T47D (cell line): ENCODE data around the gene KRT86.
"Not testable (repeated sequence)": the region's sequence is repeated elsewhere in the genome, so short reads cannot be mapped to it uniquely, and the experiment has no call there.

Experiments used
- DNase-seq, 2 experiments: peaks; one replicate each; pipeline versions ENCODE4 v3.0.0 to v3.0.0-alpha.2; 2011 to 2012; ENCODE audit warnings: low read depth in 1 of 2, low spot score in 1 of 2
- JUND ChIP-seq: IDR thresholded peaks from 2 replicates; pipeline ENCODE4 v1.6.1; 2012; ENCODE audit warnings: low read depth
- in situ Hi-C: cut with HindIII; loops from 2 replicates; pipeline ENCODE4 v1.10.0; 2016; ENCODE audit warnings: low sequenced_read_pairs, low pct_unique_long_range_greater_than_20kb

Gene KRT86

GRCh38 chr12:52331833-52332232 is 57.4 kb downstream of the KRT86 start:
- no peak for TF ChIP-seq JUND
- no peak for DNase-seq
- in situ Hi-C loops, result no loop called here

DNA sequence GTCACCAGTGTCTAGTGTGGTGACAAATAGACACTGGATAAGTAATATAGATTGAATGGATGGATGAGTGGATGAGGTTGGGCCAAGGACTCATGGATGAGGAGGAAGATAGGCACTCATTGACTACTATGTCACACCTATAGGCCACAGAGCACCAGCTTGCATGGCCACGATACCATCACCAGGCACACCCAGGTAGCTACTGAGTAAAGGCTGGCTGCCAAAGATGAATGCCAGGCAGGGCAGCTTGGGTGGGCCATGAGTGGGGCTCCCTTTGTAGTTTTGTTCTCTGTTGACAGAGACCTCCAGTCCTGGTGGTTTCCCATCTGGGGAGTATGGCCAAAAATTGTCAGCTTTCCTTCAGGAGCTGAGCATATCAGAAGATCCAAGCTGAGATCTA is 57.9 kb downstream of the KRT86 start:
- in situ Hi-C loops, result no loop called here
- no peak for DNase-seq
- no peak for TF ChIP-seq JUND

GRCh38 chr12:52333321-52333720 is 58.9 kb downstream of the KRT86 start:
- in situ Hi-C loops, result no loop called here
- no peak for TF ChIP-seq JUND
- no peak for DNase-seq

GRCh38 chr12:52334185-52334584 is 59.7 kb downstream of the KRT86 start:
- no peak for DNase-seq
- no peak for TF ChIP-seq JUND
- in situ Hi-C loops, result no loop called here

- in situ Hi-C loops, result no loop called here
- no peak for TF ChIP-seq JUND
- no peak for DNase-seq
Observed at GRCh38 chr12:52335598-52336262, 61.3 kb downstream of the KRT86 start.

GRCh38 chr12:52336641-52337040 is 62.2 kb downstream of the KRT86 start:
- in situ Hi-C loops, result no loop called here
- no peak for TF ChIP-seq JUND
- no peak for DNase-seq

DNA sequence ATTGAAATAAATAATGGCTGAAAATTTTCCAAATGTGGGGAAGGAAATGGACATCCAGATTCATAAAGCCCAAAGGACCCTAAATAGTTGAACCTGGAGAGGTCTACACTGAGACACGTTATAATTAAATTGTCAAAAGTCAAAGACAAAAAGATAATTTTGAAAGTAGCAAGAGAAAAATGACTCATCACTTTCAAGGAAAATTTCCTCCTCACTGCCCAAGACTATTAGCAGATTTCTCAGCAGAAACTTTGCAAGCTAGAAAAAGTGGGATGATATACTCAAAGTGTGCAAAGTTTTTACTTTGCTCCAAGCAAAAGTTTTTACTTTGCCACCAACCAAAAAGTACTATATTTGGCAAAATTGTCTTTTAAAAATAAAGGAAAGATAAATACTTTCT is 62.6 kb downstream of the KRT86 start:
- DNase-seq, result no peak
- in situ Hi-C loops, result no loop called here
- TF ChIP-seq JUND, result no peak

DNA sequence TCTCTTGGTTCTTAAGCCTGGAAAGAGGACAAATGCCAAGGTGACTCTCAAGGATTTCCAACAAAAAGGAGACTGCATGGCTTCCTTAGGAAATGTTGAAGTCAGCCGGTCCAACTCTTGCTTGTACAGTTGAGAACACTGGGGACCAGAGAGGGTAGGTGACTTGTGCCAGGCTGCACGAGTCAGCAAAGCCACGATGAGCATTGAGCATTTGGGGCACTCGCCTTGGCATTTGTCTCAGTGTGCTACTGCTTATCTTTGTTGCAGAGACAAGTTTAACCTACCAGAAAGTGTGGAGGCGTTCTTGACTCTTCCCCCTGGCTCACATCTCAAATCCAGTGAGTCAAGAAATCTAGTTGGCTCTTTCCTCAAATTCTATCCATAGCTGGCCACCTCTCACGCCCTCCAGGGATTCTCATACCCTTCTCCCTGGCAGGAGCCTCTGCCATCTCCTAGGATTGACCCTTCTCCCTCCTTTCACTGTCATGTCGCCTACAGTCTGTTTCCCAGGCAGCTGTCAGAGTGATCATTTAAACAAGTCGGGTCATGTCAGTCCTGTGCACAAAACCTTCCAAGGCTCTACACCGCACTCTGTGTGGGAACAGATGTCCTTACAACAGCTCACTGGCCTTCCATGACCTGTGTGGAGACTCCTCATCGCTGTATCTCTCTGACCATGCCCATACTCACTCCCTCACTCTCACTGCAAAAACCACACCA is 64.0 kb downstream of the KRT86 start:
- DNase-seq, result no peak
- in situ Hi-C loops, result no loop called here
- TF ChIP-seq JUND, result no peak

GRCh38 chr12:52341066-52341580 is 66.7 kb downstream of the KRT86 start:
- DNase-seq, result no peak
- in situ Hi-C loops, result no loop called here
- no peak for TF ChIP-seq JUND

DNA sequence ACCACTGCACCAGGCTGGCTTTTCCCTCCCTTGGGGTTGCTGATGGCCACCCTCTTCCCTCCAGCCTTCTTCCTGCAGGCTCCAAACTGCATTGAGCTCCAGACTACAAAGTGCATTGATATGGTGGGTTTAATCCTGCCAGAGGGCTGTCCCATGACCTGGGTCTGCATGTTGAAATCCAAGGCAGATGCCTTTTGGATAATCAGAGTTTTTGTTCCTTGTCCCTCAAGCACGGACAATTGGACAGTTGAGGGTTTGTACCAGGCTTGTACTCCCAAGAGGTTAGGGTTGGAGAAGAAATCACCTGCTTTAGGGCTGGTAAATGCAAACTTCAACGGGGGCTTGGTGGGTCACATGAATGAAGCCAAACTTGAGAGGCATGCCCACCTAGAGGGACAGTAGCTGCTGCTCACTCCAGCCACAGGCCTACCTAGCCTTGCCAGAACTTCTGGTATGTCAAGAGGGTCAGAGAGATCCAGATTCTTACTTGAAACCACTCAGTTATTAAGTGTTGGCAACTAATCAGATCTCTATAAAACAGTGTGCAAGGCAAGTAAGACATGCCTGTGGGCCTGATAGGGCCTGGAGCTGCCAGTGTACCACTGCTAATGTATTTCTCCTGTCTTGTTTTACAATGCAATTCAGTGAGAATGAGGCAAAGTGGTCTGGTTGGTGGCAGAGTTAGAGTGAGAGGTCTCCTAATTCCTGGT is 68.5 kb downstream of the KRT86 start:
- DNase-seq, result no peak
- no peak for TF ChIP-seq JUND
- in situ Hi-C loops, result no loop called here

DNA sequence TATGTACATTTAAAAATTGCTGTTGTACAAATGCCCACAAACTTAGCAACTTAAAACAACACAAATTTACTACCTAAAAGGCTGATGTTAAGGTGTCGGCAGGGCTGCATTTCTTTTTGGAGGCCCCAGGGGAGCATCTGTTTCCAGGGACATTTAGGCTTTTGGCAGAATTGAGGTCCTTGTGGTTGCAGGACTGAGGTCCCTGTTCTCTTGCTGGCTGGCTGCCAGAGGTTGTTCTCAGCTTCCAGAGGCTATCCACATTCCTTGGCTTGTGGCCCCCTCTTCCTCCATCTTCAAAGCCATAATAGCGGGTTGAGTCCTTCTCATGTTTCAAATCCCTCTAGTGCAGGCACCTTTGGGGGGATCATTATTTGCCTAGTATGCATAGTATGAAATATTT is 69.1 kb downstream of the KRT86 start:
- no peak for DNase-seq
- TF ChIP-seq JUND, result no peak
- in situ Hi-C loops, result no loop called here

GRCh38 chr12:52344111-52344510 is 69.7 kb downstream of the KRT86 start:
- no peak for TF ChIP-seq JUND
- in situ Hi-C loops, result no loop called here
- no peak for DNase-seq

DNA sequence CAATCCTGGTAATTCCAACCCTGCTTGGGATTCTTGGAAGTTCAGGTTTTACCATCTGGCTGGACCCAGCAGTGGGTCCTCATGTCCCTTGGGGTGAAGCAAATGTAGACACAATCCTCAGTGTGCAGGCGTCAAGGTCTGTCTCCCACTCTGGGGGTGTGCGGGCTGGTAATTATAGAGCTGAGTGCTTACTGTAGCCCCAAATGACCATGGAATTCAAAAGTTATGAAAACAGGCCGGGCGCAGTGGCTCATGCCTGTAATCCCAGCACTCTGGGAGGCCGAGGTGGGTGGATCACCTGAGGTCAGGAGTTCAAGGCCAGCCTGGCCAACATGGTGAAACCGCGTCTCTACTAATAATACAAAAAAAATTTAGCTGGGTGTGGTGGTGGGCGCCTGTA is 70.6 kb downstream of the KRT86 start:
- in situ Hi-C loops, result not testable (repeated sequence)

More for the DNA sequence above, 70.6 kb downstream of the KRT86 start:
- not testable (repeated sequence) for DNase-seq
